ENCODE measurements around the gene UST.
"Not testable (repeated sequence)": the region's sequence is repeated elsewhere in the genome, so short reads cannot be mapped to it uniquely, and the experiment has no call there.

Gene UST

DNA sequence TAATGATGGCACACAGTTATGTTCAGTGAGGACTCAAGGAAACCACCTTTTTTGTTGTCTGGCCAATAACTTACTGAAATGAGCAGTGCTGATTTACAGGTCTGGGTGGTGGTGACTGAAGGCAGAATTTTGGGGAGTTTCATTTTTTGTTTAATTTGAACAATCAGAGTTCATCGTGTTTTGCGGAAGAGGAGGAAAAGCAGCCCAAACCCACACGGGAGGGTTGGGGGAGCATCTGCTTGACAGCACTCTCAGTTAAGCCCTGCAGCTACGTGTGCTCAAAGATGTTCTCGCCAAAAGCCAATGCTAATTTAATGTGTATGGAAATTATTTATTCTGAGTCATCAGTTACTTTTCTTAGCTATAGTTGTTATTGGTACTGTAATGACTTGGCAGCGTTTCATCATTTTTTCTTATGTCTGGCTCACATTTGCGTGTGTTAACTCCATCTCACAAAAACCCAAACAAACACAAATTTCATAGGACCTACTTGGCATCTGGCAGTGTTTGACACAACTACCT, 89.2 kb downstream of the UST start:
- DNase-seq (ENCODE audit: low spot score) (no peak), FAIRE-seq (no peak)

DNA sequence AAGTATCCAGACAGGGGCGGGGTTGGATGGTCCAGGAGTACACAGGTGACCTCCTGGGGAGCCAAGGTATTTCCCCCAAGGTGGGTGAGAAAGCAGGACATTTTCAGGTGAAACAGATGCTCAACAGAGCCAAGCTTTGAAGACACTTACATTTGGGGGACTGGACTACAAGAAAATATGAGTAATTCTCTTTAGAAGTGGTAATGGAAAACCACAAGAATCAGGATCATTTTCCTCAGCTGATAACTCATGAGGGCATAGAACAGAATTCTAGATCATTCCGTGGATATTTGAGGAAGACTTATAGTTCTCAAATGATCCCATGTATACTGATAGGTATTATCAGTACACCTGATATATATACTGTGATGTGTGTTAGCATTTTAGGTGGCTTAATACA, 89.9 kb downstream of the UST start:
- no peak for DNase-seq (ENCODE audit: low spot score)
- FAIRE-seq, result no peak

DNA sequence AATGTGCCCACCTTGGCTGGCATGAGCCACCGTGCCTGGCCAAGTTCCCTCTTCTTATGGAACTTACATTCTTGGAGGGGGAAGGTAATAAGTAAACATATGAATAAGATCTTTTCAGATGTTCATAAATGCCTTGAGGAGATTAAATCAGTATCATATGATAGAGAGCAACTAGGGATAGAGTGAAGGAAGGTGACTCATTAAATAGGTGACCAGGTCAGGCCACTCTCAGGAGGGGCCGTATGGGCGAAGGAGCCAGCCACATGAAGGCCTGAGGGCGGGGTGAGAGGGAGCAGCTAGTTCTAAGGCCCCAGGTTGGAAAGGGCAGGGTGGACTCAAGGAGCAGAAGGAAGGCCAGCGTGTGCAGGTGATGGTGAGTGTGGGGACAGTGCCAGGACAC, 91.1 kb downstream of the UST start:
- DNase-seq (ENCODE audit: low spot score), result peak; percentile 42

DNA sequence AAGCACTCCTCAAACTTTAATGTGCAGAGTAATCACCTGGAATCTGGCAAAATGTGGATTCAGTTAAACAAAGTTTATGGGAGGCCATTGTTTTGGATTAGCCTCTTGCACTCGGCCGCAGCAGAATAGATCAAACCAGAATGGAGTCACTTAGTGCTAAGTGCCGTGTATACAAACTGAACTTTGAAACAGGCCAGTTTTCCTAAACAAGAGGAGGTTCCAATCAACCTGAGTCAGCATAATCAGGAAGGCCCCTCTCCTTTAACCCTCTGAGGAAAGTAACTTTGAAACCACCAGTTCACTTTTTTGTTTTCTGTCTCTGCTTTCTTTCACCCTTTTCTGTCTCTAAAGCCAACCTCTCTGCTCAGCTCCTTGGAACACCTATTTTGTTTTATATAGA, 92.2 kb downstream of the UST start:
- no peak for FAIRE-seq
- no peak for DNase-seq (ENCODE audit: low spot score)

More for the DNA sequence above, 91.1 kb downstream of the UST start:
- no peak for FAIRE-seq

DNA sequence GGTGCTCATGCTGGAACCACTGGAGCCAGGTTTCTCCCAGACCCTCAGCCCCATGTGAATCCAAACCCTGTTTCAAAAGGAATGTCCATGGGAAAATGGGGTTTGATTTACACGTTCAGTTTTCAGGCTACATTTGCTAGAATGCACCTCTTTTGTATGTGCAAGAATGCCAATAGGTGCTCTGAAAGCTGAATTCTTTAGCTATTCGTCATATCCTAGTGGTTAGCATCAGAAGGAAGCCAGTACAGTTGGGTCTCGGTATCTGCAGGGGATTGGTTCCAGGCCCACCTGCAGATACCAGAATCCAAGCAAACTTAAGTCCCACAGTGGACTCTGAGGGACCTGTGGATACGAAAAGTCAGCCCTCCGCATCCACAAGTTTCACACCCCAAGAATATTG, 93.4 kb downstream of the UST start:
- DNase-seq (ENCODE audit: low spot score) (no peak), FAIRE-seq (no peak)

DNA sequence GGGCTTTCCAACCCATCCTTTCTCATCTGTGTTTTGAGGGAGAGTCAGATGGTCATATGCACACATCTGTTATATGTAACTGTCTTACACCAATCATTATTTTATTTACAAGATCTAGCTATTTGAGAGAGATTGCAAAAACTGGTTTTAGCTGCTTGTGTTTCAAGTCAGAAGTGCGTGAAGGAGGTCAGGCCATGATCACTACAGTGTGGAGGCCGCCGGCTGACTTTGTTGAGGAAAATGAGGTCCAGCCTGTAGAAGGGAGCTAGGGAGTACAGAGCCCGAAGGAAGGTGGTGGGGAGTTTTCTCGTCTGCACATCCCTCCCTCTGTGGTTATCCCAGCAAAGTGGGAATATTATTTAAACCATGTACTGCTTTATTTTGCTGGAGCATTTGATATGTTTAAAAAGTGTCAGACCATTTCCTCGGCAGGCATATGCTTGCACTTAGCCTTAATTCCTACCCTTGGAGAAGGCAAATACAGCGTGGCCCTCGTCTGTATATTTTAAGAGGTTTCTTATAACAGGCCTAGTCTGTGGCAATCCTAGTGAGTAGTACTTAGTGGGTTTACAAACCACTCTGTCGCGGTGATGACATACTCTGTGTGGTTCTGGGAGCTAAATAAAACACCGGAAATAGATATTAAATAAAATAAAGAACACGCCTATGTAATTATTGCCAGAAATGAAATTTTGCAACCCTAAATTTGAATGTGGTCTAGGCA, 95.6 kb downstream of the UST start:
- DNase-seq (ENCODE audit: low spot score), result no peak
- FAIRE-seq, result no peak

DNA sequence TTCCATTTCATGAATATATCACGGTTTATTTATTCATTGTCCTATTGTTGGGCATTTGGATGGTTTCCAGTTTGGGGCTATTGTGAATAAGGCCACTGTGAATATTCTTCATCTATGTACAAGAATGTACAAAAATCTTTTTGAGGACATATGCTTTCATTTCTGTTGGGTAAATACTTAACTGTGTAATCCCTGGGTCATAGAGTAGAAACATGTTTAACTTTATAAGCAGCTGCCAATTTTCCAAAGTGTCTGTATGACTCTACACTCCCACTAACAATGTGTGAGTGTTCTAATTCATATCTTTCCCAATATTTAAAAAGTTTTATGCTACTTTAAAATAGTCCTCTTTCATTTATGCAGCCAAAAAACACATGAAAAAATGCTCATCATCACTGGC, 98.6 kb downstream of the UST start:
- DNase-seq (ENCODE audit: low spot score) (no peak), FAIRE-seq (no peak)

DNA sequence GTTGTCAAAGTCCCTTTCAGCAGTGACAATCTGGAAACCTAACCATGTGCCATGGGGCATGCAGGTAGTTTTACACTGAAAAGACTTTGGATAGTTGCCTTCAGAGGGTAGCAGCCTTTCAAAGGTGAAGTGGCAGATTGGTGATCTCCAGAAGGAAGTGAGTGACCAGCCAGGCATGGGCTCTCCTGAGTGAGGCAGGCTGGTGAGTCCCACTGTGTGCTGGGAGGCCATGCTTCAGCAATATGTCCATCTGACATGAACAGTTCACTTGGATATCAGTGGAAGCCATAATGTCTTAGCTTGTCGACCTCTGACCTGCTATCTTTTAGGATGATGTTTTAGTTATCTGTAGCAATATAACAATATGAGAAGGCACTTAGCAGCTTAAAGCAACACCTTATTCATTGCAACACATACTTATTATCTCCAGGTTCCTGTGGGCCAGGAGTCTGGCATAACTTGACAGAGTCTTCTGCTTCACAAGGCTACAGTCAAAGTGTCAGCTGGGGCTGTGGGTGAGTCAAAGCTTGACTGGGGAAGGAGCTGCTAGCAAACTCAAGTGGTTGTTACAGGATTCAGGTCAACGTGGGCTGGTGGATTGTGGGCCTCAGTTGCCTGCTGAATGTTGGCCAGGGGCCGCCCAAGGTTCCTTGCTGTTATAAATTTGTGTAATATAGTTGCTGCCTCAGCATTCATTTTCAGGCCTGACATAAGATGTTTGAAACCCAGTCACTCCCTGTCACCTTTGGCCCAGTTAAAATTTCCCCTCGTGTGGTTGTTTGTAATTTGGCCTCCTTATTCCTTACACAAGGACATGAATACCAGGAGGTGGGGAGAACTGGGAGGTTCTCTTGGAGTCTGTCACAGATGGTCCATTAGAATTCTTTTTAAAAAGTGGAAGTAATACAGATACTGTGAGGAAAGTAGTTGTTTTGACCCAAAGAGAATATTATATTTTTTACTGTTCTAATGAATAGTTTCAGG, 100.2 kb downstream of the UST start:
- DNase-seq (ENCODE audit: low spot score), result no peak
- FAIRE-seq, result no peak

DNA sequence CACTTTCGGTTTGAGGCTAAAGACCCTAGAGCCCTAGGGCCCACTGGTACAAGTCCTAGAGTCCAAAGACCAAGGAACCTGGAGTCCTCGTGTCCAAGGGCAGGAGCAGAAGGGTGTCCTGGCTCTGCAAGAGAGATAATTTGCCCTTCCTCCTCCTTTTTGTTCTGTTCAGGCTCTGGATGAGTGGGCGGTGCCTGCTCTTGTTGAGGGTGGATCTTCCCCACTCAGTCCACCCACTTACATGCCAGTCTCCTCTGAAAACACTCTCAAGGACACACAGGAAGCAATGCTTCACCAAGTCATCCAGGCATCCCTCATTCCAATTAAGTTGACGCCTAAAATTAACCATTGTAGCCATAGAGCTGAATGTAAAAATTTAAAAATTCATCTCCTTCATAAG, 102.1 kb downstream of the UST start:
- FAIRE-seq (no peak), DNase-seq (ENCODE audit: low spot score) (no peak)

DNA sequence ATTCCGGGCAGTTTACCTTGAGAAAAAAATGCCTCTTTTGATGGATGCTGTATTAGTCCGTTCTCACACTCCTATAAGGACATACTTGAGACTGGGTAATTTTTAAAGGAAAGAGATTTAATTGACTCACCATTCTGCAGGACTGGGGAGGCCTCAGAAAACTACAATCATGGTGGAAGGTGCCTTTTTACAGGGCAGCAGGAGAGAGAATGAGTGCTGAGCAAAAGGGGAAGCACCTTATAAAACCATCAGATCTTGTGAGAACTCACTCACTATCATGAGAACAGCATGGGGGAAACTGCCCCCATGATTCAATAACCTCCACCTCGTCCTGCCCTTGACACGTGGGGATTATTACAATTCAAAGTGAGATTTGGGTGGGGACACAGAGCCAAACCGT, 102.6 kb downstream of the UST start:
- DNase-seq (ENCODE audit: low spot score); FAIRE-seq: not testable (repeated sequence)

DNA sequence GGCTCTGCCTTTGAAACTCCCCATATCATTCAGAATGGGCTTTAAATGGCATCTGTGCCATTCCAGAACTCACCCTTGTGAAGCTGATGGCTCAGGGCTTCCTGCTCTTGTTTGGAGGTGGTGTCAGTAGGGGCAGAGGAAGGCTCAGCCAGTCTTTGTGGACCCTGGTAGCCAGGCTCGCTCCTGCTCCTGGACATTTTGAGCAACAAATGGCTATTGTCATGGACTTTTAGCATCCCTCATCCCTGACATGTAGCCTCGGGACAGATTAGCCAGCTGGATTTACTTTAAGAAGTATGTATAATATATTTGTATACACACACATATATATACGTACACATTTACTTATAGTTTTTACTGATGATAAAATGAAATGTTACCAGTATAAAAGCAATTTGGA, 104.1 kb downstream of the UST start:
- DNase-seq (ENCODE audit: low spot score) (no peak), FAIRE-seq (no peak)

DNA sequence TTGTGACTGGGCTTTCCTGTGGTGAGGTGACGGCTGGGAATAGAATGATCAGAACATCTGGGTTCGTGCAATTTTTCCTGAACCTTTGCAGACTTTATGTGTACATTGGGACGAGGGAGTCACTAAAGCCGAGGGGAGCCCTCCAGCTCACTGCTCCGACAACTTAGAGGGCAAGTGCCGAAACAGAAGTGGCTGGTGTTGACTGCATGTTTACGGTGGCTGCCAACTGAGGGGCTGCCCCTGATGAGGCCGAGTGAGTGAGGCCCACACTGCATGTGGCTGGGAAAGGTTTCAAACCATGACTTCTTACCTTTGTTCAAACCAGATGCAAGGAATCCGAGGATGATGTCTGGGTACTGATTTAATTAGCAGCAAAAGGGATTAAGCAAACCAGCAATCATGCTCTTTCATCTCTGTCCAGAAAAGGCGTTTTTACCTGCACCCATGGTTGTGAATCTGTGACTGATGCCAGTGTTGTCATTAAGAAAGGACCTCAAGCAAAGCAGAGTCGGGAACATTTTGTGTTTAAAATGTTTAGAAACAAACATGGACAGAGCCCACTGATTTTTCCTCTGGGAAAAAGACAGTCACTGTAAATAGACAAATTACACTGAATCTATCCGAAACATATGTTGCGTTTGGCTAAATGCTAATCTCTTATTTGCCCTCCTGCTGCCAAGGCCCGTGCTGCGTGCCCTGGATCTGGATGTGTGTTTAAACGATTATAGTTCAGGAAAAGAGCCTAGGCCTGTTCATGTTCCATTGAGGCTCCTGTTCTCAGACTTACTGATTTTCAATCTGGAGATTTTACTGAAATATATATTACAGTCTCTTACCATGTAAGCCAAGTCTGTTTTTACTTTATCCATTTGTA, 105.1 kb downstream of the UST start:
- DNase-seq (ENCODE audit: low spot score) (no peak), FAIRE-seq (no peak)

DNA sequence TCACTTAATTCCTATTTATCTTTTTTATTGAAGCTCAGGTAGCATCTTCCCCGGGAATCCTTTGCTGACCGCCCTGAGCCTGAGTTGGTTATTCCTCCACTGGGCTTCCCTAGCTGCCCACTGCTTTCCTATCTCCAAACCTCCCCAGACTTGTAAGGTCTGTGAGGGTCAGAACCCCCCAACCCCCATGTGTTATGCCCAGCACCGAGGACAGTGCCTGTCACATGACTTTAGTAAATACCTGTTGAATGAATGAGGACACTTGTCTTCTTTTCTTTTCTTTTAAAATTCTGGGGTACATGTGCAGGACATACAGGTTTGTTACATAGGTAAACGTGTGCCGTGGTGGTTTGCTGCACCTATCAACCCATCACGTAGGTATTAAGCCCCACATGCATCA, 105.9 kb downstream of the UST start:
- DNase-seq (ENCODE audit: low spot score) (no peak), FAIRE-seq (no peak)

DNA sequence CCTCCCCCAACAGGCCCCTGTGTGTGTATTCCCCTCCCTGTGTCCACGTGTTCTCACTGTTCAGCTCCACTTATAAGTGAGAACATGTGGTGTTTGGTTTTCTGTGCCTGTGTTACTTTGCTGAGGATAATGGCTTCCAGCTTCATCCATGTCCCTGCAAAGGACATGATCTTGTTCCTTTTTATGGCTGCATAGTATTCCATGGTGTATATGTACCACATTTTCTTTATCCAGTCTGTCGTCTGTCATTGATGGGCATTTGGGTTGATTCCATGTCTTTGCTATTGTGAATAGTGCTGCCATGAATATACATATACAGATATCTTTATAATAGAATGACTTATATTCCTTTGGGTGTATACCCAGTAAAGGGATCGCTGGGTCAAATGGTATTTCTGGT, 106.3 kb downstream of the UST start:
- DNase-seq (ENCODE audit: low spot score); FAIRE-seq: not testable (repeated sequence)

DNA sequence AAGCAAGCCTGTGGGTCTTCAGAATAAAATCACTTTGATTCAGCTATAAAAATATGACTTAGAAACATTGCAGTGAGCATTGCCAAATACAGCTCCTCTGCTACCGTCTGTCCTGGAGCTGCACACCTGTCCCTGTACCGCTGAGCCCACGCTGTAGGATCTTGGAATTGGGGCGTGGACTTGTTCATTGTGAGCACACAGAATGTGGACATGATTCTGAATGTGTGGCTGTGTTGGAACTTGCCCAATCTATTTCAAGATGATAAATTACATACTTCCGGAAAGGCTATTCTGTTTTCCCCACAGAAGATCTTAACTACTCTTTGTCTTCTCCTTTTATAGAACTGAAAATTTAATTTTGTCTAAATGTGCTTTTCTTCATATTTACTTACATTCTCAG, 107.3 kb downstream of the UST start:
- FAIRE-seq (no peak), DNase-seq (ENCODE audit: low spot score) (no peak)

DNA sequence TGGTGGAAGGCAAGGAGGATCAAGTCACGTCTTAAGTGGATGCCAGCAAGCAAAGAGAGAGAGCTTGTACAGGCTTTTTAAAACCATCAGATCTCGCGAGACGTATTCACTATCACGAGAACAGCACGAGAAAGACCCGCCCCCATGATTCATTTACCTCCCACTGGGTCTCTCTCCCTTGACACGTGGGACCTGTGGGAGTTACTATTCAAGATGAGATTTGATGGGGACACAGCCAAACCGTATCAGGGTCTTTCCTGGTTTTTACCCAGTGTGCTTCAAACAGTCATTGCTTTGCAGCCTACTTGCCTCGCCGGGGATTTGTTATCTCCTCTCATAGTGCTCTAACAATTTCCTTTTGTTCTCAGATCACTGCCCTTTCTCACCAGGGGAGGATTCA, 108.2 kb downstream of the UST start:
- no peak for DNase-seq (ENCODE audit: low spot score)

DNA sequence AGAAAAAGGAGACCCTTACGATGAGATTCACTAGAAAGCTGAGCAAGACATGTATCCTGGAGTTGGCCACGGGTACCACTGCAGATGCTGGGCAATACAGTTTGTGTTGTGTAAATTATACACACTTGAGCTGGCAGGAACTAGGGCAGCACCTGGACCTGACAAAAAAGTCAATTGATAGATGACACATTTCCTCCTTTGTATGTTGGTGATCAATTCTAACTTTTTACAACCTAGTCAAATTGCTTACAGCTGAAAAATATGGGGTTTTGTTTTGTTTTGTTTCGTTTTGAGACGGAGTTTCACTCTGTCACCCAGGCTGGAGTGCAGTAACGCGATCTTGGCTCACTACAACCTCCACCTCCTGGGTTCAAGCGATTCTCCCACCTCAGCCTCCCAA, 108.9 kb downstream of the UST start:
- DNase-seq (ENCODE audit: low spot score), result no peak

More for the DNA sequence above, 108.2 kb downstream of the UST start:
- no peak for FAIRE-seq

DNA sequence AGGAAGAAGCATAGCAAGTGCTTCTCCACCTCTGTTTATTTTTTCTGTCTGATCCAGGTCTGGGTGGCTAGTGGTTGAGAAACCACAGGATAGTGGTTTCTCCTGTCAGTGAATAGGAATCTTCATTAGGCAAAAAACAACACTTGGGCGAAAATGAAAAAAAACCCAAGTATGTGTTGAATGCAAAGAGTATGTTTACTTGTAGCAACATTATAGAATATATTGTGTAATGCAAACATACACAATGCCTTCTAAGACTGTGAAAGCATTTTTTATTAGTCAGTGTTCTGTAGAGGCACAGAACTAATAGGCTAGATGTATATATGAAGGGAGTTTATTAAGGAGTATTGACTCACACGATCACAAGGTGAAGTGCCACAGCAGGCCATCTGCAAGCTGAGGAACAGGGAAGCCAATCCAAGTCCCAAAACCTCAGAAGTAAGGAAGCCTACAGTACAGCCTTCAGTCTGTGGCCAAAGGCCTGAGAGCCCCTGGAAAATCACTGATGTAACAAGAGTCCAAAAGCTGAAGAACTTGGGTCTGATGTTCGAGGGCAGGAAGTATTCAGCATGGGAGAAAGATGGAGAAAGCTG, 111.1 kb downstream of the UST start:
- no peak for DNase-seq (ENCODE audit: low spot score)
- no peak for FAIRE-seq

More for the DNA sequence above, 108.9 kb downstream of the UST start:
- no peak for FAIRE-seq

DNA sequence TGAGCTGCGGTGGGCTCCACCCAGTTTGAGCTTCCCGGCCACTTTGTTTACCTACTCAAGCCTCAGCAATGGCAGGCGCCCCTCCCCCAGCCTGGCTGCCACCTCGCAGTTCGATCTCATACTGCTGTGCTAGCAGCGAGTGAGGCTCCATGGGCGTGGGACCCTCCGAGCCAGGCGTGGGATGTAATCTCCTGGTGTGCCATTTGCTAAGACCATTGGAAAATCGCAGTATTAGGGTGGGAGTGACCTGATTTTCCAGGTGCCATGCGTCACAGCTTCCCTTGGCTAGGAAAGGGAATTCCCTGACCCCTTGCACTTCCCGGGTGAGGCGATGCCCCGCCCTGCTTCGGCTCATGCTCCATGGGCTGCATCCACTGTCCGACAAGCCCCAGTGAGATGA, 117.3 kb downstream of the UST start:
- not testable (repeated sequence) for DNase-seq (ENCODE audit: low spot score); FAIRE-seq

DNA sequence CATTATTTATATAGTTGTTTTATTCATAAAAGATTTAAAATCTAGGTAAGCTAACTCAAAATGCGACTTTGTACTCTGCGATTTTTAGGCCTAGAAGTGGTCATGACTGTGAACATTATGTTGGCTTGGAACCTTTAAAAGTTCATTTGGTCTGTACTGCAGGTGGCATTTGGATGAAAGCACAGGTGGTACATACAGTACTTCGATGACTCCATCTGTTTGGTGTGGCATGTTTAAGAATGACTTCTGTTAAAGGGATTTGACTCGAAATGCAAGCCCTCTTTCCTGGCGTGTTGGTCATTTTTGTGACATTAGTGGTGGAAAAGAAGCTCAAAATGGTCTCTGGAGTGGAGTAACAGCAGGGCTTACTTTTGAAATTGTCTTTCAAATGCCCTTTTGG, 118.1 kb downstream of the UST start:
- DNase-seq (ENCODE audit: low spot score) (no peak), FAIRE-seq (no peak)

Data from RCC 7860 (cell line).